Stromal cell of bone marrow (primary cell): ENCODE results near the gene ZNF407.

Source experiments
- DNase-seq: peaks from one replicate; pipeline ENCODE4 v3.0.0-alpha.2; 2012; ENCODE audit warnings: low read depth

Gene ZNF407

GRCh38 chr18:74579496-74580065 is 18.1 kb upstream of the ZNF407 start:
- DNase-seq = no peak

GRCh38 chr18:74582642-74583041 is 15.0 kb upstream of the ZNF407 start:
- DNase-seq = no peak

GRCh38 chr18:74587441-74587840 is 10.2 kb upstream of the ZNF407 start:
- no peak for DNase-seq

- DNase-seq = no peak
Measured at GRCh38 chr18:74589021-74589420, 8.6 kb upstream of the ZNF407 start.

- no peak for DNase-seq
Measured at GRCh38 chr18:74589811-74590210, 7.9 kb upstream of the ZNF407 start.

GRCh38 chr18:74590671-74591070 is 7.0 kb upstream of the ZNF407 start:
- DNase-seq = no peak

- no peak for DNase-seq
Measured at GRCh38 chr18:74595431-74595830, 2.2 kb upstream of the ZNF407 start.

GRCh38 chr18:74597034-74597661 is 522 bp upstream of the ZNF407 start:
- DNase-seq = peak; percentile 48

- peak; percentile 17 for DNase-seq
Measured at GRCh38 chr18:74598350-74599001, 806 bp downstream of the ZNF407 start.

- DNase-seq = no peak
Measured at GRCh38 chr18:74604361-74604760, 6.7 kb downstream of the ZNF407 start.

GRCh38 chr18:74604774-74605173 is 7.1 kb downstream of the ZNF407 start:
- no peak for DNase-seq

GRCh38 chr18:74608681-74609080 is 11.0 kb downstream of the ZNF407 start:
- no peak for DNase-seq

- no peak for DNase-seq
Measured at GRCh38 chr18:74609535-74609934, 11.9 kb downstream of the ZNF407 start.

- DNase-seq = no peak
Measured at GRCh38 chr18:74610051-74610615, 12.5 kb downstream of the ZNF407 start.

GRCh38 chr18:74610860-74611259 is 13.2 kb downstream of the ZNF407 start:
- no peak for DNase-seq

GRCh38 chr18:74611765-74612164 is 14.1 kb downstream of the ZNF407 start:
- DNase-seq = no peak

GRCh38 chr18:74613381-74613780 is 15.7 kb downstream of the ZNF407 start:
- DNase-seq = no peak

GRCh38 chr18:74616494-74616893 is 18.8 kb downstream of the ZNF407 start:
- no peak for DNase-seq

- DNase-seq = no peak
Measured at GRCh38 chr18:74617486-74617885, 19.8 kb downstream of the ZNF407 start.

GRCh38 chr18:74622072-74622471 is 24.4 kb downstream of the ZNF407 start:
- DNase-seq = no peak

GRCh38 chr18:74623047-74623816 is 25.6 kb downstream of the ZNF407 start:
- no peak for DNase-seq

- DNase-seq = no peak
Measured at GRCh38 chr18:74624466-74624865, 26.8 kb downstream of the ZNF407 start.

- no peak for DNase-seq
Measured at GRCh38 chr18:74625157-74625556, 27.5 kb downstream of the ZNF407 start.
